HS-5 (cell line): ENCODE results near the gene MYO3B.
"Not testable (repeated sequence)": the region's sequence is repeated elsewhere in the genome, so short reads cannot be mapped to it uniquely, and the experiment has no call there.

ENCODE experiments used
- DNase-seq: peaks from one replicate; pipeline ENCODE4 v3.0.0-alpha.2; 2012; ENCODE audit warnings: low read depth

Gene MYO3B

DNA sequence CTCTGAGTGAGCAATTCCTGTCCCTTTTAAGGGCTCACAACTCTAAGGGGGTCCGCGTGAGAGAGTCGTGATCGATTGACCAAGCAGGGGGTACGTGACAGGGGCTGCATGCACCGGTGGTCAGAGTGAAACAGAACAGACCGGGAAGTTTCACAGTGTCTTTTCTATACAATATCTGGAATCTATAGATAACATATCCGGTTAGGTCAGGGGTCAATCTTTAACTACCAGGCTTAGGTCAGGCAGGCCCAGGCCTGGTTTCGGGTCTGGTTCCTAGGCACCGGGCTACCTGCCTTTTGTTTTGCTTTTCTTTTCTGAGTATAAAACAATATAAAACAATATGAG is 35.3 kb downstream of the MYO3B start:
- not testable (repeated sequence) for DNase-seq

DNA sequence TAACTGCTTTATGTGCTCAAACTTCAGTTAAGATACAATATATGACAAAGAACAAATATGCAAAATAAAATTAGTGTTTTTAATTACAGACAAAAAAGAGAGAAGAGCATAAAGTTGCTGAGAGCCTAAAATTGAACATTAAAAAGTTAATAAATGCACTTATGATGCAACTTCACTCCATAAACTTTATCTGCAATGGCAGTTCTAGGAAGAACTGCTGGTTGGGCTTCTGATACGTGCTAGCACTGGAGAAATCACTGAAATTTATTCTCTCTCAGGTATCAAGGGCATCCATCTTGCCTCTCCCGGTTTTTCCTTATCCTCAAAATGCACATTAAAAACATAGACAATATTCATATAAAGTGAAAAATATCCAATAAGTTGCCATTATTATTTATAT is 35.7 kb downstream of the MYO3B start:
- no peak for DNase-seq

DNA sequence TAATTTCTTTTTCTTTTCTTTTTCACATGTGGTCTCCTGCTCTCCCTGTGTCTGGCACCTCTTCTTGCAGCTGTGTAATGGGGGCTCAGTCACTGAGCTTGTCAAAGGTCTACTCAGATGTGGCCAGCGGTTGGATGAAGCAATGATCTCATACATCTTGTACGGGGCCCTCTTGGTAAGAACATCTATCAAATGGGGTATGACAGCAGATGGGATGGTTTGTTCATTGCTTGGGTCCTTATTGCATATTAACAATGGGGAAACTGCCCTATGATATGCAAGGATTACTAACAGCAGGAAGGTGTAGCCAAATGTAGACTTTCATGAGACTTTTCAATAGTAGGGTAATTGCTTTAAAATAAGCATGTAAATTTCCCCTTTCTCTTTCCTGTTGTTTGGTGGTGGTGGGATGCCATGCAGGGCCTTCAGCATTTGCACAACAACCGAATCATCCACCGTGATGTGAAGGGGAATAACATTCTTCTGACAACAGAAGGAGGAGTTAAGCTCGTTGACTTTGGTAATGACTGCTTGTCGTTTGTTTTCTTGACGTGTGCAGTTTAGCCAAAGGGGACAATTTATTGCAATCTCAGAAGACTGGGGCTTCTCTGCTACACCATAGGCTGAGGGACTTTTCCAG is 36.5 kb downstream of the MYO3B start:
- no peak for DNase-seq

DNA sequence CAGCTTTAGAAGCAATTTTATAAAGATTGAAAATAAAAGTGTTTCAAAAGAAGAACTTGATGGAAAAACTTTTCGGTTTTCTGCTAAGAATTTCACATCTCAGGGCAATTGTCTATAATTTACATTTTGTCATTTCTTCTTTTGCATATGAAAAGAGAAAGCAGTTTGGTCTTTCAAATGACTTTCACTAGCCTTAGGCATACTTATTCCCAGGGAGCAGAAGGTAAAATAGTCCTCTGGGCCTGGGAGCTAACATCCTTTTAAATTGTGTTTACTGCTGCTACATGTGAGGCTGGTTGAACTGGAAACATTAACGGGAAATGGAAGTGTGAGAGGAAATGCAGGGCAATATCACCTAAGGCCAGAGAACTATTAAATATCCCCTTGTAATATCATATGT is 37.1 kb downstream of the MYO3B start:
- no peak for DNase-seq

DNA sequence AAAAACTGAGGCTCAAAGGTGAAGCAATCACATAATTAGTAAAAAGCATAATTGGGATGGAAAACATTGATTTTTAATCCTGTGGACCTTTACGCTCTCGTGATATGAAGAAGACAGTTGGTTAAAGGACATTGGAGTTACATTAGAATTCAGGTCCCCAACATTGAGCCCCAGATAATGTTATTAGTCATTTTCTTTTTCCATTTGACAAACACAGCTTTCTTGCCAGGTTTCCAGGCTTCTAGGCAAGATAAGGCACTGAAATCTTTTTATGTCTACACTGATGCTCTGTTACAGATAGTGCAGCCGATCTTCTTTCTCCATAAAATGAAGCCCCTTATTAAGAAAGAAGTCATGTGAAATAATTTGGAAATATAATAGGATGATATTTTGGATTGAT is 38.5 kb downstream of the MYO3B start:
- DNase-seq, result no peak

DNA sequence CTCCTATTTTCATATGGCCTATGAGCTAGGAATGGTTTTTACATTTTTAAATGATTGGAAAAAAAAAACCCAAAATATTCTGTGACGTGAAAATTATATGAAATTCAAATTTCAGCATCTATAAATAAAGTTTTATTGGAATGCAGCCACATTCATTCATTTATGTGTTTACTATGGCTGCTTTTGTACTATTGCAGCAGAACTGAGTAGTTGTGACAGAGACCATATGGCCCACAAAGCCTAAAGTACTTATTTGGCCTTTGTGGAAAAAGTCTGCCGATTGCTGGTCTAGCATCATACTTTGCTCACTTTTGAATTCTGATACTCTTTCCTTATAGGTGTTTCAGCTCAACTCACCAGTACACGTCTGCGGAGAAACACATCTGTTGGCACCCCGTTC is 39.0 kb downstream of the MYO3B start:
- no peak for DNase-seq

DNA sequence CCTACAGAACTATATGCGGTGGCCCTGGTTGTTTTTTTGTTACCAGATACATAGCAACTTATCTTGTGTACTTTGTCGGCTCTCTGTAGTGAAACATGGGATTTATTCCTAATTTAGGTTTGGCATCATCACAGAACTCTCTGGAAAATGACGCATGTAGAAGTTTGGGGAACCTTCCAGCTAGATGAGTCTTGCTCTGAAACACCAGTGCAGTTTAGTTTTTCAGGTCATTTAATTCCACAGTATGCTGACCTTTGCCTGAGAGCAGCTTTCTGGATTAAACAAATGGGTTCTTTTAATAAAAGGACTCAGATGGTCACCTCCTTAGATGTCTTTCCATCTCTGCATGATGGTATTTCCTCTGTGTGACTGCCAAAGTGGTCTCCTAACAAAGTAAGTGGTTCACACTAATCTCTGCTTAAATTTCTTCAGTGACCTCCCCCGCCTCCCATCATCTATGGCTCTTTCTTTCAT is 39.9 kb downstream of the MYO3B start:
- no peak for DNase-seq

DNA sequence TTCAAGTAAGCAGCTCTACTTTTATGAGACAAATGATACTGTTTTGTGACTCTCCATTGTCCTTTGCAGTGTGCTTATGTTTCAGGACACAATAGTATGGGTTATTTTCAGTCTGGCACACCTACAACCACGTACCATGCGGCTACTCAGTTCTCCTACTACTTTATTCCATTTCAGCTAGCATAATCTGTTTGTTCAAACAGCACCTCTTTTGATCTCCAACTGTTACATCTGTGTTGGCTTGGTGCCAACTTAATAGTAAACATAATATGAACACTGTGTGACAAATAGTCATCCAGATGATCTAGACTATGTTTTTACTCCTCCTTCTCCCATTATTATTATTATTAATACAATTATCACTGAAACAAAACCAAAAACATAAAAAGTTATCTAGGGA is 40.5 kb downstream of the MYO3B start:
- DNase-seq, result no peak

DNA sequence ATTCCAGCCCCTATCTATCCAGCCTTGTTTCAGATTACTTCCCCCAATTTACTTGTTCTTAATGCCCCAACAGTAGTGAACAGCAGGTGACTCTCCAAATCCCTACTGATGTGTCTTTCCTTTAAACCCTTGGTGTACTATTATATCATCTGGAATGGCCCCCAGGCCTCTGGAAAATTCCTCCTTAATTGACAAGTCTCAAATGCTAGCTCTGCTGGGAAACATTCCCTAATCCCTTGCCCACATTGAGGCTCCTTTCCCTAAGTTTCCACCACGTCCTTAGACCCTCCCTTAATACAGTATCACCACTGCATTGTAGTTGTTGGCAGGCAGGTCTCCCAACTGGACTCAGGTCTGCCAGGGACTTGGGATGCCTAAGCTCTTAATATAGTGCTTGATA is 41.0 kb downstream of the MYO3B start:
- DNase-seq, result no peak

DNA sequence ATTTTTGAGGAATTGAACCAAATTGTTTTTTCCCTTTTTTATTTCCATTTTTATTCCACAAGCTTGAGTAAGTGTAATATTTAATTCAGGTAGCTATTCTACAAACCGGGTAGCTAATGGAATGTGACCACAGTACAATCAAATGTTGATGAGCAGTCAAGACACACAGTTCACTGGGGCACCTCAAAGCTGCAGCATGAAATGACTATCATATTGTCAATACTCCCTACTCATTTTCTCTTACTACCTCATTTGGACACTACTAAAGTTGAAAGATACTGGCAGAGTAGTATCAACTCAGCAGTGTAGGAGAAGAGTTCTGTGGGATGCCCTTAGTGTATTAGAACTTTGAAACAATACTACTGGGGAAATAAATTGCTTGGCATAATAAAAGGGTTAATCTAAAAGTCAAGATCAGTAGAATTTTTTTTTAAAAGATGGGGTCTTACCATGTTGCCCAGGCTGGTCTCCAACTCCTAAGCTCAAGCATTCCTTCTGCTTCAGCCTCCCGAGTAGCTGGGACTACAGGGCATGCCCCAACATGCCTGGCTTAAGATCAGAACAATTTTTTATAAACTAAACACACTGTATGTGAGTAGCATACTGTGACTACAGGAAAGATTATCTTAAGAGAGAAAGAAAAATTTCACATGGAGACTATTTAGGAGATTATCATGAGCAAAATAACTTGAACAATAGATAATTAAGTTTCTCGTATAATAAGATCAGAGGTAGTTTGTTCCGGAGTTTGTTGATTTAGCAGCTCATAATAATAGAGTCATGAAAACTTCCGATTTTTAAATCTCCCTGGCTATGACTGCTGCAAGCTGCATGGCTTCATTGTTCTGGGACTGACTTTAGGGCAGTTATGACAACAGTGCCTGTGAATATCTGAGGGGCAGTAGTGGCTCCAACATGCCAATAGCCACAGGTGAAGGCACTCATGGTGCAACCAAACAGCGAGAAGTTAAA is 43.7 kb downstream of the MYO3B start:
- no peak for DNase-seq

DNA sequence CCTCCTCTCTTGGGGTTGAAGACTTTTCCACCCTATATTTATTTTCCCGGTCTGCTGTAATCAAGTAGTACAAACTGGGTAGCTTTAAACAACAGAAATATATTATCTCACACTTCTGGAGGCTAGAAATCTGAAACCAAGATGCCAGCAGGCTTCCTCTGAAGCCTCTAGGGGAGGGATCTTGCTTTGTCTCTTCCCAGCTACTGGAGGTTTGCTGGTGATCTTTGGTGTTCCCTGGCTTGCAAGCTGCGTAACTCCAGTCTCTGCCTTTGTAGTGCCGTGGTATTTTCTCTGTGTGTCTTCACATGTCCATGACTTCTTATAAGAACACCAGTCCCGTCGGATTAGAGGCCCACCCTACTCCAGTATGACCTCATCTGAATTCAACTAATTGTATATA is 44.4 kb downstream of the MYO3B start:
- DNase-seq, result no peak

DNA sequence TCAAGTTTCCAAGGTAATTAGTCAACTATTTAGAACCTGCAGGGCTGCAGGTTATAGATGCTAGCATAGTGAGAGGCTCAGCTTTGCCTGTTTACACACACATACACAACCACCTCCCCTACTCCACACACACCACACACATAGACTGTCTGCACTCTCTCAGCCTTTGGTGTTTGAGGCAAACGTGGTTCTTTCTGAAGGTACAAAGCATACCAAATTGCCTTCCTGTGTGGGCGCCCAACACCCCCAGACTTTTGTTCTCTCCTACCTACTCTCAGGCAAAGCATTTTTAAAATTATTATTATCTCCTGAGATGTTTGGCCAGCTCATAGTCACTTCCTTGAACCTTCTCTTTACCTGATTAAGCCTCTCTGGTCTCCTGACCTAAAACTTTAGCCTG is 44.9 kb downstream of the MYO3B start:
- DNase-seq, result no peak

DNA sequence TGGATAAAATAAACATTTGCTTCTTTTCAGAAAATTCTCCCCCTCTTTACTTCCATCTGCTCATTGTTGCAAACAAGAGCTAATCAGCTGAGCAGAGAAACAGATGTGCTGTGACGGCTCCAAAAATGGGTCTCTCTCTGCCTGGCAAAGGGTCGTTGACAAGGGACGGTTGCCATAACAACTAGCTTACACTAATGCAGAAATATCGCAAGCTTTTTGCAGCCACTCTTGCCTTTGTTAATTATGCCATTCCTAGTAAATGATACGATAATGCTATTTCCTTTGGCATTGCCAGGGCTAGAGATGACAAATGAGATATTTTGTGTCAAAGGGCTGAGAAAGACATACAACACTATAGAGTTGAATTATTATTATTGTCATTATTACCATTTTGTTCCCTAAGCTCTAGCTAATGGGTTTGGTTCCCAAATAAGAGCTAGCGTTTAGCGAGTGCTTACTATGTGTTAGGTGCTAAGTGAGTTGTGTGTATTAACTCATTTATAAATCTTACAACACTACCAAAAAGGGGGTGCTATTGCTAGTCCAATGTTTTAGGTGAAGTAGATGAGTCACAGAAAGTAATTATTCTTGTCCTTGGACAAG is 46.8 kb downstream of the MYO3B start:
- no peak for DNase-seq

DNA sequence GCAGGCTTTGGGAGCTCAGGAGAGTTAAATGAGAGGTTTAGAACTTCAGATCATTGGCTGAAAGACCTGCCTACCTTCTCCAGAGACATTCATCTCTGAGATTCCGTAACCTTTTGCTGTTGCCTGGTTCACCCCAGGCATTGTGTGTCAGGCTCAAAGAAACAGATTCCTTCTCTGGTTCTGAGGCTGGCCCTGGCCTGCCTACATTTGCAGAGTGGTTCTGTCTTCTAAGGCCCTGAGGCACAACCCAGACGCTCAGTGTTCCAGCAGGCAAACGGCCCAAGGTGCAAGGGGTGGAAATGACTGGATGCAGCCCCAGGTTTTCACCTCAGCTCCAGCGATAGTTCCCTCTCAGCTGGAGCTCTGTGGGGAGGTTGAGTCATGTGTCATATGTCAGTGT is 48.3 kb downstream of the MYO3B start:
- no peak for DNase-seq

DNA sequence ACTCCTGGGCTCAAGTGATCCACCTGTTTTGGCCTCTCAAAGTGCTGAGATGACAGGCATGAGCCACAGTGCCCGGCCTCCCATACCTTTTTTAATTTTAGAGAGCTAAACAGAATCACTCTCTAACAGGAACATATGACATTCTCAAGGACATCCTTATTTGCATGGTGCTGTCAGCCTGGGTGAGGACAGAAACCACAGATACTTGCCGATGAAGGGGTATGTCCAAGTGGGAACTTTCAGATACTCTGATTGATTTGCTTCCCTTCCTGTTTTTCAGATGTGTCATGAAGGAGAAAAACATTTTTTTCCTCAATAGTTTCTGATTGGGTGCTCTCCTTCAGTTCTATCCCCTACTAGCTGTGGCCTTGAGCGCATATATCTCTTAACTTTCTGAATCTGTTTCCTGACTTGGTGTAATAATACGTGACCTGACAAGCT is 49.6 kb downstream of the MYO3B start:
- no peak for DNase-seq

DNA sequence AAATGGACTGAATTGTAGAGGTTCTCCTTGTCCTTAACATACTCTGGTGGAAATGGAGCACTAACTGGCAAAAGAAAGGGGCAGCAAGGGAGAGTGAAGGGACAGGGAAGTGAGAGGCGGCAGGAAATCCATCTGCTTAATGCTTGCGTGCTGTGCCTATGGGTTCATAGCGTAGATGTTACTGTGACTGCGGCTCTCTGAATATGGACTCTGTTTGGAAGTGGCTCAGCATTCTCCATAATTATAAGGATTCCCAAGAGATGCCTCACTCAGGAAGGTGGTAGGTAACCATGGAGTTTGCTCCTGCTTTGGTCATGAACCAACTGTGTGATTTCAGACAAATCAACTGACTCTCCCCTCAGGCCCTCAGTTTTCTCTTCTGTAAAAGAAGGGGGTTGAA is 50.0 kb downstream of the MYO3B start:
- DNase-seq, result no peak

DNA sequence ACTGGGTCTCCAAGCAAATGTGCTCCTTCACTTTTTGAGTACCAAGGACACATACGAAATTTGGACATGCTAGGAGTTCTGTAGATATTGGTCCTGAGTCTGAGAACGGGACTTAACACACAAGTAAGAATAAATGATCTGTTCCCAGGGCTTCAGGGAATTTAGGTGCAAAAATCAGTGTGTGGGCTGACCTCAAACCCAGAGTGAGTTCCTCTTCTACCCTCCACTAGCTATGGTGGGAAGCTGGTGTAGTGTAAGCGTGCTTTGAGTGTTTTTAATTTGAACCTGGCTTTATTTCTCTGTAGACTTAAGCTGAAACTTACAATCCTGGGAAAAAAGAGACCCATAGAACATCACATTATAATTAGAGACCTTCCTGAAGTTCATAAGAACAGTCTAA is 50.5 kb downstream of the MYO3B start:
- DNase-seq, result no peak

DNA sequence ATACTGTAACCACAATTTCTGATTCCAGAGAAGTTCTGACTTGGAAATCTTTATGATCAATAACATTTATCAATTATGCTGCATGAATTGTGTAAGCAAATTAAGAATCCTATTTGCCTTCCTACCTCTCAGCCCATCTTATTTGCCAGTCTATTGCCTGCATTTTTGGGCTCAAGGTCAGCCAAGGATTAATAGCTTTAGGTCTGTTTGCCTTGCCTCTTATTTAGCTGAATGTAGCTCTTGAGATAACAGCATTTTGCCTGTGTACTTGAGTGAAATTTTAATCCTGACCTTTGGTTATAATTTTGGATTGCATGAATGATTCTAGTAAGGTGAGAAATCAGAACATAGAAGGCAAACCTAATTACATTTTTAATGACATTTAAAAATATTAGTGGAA is 51.2 kb downstream of the MYO3B start:
- DNase-seq, result no peak

DNA sequence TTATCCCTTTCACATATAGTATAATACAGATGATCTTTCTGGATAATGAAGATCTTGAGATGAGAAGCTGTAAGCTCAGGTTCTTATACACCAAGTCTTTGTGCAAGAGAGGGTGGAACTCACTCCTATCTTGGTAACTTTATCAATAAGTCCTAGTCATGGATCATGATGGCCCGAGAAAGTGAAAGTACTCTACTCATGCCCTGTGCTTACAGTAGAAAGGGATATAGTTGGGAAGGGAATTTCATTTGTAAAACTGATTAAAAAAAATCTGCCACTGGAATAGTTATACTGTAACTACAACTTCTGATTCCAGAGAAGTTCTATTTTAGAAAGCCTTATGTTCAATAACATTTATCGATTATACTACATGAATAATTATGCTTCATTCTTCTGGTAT is 51.8 kb downstream of the MYO3B start:
- DNase-seq, result no peak

DNA sequence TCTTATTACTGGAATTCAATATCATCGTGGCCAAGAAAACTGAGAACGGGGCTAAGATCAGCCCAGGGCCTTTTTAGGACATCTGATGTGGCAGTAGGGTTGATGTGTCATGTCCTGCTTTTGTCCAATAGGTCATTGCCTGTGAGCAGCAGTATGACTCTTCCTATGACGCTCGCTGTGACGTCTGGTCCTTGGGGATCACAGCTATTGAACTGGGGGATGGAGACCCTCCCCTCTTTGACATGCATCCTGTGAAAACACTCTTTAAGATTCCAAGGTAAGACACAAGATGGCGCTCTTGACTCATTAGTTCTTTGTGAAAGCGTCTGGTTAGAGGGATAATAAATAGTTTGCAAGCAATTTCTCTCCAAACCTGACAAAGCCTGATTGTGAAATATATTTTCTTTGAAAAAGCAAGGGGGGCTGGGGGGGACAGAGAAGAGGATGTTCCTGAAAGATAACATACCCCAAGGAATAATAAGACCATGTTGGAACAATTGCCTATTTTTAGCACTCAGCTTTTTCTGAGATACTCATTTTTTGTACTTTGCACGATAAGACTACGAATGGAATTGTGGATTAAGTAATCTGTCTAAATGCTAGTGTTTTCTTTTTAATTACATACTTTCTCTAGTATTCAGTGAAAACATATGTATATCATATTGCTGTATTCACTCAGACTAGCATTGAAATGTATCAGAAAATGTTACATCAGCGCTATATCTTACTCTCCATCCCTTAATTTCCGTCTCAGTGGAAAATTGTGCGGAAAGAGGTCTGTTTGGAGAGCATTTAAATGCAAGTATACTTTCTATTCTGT is 58.1 kb downstream of the MYO3B start:
- peak; percentile 49 for DNase-seq

DNA sequence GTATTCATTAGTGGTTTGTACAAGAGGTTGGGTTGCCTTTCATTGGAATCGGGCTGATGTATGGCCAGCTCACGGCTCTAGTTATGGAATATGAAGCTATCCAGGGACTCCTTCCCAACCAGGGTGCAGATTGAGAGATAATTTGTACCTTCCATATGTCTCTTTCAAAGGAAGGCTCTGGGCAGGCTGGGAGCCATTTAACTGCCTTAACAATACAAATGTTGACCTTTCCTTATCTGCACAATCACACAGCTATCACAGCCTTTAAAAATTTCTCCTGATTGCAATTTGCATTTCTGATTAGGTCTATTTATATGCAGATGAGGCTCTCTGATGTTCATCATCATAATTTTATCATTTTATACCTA is 58.7 kb downstream of the MYO3B start:
- no peak for DNase-seq

DNA sequence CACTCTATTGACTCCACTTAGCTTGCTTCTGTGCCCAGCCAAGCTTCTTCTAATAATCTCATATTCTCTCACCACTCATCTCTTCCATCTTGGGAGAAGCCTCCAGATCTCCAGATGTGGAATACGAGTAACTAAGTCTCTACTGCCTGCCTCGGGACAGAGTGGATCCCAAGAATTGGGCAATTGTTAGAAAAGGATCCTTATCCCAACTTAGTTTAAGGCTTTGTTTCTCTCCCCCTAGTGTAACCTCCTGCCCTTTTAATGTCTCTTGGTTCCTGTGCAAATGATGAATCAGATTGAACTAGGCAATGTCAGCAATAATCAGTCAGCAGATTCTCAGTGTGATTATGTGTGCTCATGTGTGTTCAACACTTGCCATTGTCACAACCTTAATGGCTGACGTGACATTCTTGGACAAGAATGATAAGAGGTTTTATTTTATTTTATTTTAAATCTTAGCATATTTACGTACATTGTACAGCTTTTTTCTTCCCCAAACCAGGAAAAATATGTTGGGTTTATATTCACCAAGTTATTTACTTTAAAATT is 59.7 kb downstream of the MYO3B start:
- no peak for DNase-seq
